Activated CD8-positive, alpha-beta memory T cell treated with anti-CD3 and anti-CD28 coated beads, Interleukin-2, amount 50 U/mL, for 24 hours (primary cell): Measurements from ENCODE around the gene TBC1D8.

ENCODE experiments used
- DNase-seq: peaks from one replicate; pipeline ENCODE4 v3.0.0-alpha.2; 2020; ENCODE audit errors: extremely low read depth

Gene TBC1D8

DNA sequence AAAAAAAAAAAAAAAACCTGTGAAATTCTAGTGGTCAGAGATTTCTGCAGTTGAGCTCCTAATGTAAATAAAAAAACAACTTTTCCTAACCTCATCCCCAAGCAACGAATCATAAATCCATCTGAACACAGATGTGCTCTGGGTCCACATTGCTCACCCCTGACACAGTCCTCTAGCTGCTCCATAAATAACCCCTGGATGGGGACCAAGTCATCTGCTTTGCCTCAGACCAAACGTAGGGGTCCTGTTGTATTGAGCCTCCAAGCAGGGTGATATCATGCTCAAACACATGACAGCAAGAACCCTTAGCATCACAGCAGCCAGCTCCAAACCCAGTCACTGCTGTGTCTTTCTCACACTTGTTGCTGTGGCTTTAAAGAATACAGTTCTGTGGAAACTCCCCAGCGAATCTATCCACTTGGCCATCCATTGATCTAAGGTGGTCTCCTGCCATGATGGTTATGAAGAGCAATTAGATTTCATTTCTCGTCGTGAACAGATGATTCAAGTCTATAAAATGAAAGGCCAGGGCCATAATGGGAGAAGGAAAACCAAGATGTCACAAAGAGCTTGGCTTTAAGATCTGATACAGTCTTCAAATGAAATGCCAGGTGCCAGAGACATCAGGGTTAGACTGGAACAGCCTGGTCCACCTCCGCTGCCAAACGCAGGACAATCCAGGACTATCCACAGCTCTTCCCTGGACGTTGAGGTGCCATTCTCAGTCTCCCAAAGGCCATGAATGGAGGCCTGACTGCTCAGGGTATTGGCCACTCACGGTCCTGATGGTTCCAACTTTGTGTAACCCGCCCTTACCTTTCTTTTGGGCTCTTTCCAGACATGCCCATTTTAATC is 39.0 kb downstream of the TBC1D8 start:
- DNase-seq: no peak

GRCh38 chr2:101111262-101111838 is 39.8 kb downstream of the TBC1D8 start:
- no peak for DNase-seq

- DNase-seq: no peak
These were observed 41.6 kb downstream of the TBC1D8 start for GRCh38 chr2:101109451-101110118.

- DNase-seq: no peak
These were observed 42.8 kb downstream of the TBC1D8 start for GRCh38 chr2:101108357-101108756.

- DNase-seq: no peak
These were observed 43.9 kb downstream of the TBC1D8 start for GRCh38 chr2:101107241-101107640.

DNA sequence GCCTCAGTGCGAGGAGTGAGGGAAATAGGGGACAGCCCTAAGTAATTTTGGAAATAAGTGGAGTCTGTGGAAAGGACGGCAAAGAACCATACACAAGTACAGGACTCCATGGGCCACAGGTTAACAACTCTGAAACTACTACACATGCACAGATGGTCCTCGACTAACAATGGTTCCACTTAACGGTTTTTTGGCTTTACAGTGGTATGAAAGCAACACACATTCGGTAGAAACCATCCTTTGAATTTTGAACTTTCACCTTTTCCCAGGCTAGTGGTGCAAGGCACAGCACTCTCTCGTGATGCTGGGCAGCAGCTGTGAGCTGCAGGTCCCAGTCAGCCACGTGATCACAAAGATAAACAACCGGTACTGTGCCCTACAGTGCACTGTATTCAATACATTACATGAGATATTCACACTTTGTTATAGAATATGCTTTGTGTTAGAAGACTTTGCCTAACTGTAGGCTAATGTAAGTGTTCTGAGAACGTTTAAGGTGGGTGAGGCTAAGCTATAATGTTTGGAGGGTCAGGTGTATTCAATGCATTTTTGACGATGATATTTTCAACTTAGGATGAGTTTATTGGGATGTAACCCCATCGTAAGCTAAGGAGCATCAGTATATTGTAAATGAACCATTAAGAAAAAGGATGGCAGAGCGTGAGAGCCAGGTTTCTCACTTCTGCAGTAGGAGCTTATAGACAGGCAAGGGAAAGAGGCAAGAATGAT is 44.6 kb downstream of the TBC1D8 start:
- no peak for DNase-seq

GRCh38 chr2:101105654-101106053 is 45.5 kb downstream of the TBC1D8 start:
- DNase-seq: no peak

GRCh38 chr2:101097638-101098037 is 53.5 kb downstream of the TBC1D8 start:
- no peak for DNase-seq

DNA sequence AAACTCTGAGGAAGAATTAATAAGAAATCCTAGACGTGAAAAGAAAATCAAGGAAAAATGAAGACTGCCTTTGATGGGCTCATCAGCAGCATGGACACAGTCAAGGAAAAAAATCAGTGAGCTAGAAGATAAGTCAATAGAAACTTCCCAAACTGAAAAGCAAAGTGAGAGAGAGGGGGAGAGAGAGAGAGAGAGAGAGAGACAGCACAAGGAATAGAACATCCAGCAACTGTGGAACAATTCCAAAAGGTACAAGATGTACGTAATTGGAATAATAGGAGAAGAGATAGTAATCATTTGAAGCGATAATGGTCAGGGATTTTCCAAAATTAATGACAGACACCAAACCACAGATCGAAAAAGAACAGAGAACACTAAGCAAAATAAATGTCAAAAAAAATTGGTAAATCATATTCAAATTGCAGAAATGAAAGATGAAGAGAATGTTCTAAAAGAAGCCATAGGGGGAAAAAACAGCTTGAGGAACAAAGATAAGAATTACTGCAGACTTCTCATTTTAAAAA is 54.5 kb downstream of the TBC1D8 start:
- no peak for DNase-seq

- DNase-seq: no peak
These were observed 56.8 kb downstream of the TBC1D8 start for GRCh38 chr2:101094351-101094750.

GRCh38 chr2:101089942-101090799 is 61.0 kb downstream of the TBC1D8 start:
- no peak for DNase-seq

DNA sequence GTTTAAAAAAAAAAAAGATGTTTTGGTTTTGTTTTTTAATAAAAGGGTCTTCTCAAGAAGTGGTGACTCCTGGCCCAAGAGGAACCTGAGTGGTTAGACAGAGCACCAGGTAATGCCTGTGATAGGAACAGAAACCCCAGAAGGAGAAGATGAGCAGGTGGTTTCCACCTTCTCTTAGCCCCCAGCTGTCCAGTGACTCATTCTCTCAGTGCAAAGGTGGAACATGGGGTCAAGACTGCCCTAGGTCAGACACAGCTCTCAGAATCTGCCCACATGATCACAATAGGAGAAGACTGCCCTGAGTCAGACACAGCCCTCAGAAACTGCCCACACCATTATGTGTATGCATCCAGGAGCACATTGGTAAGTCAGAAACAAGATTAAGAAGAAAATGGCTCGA is 61.8 kb downstream of the TBC1D8 start:
- no peak for DNase-seq

DNA sequence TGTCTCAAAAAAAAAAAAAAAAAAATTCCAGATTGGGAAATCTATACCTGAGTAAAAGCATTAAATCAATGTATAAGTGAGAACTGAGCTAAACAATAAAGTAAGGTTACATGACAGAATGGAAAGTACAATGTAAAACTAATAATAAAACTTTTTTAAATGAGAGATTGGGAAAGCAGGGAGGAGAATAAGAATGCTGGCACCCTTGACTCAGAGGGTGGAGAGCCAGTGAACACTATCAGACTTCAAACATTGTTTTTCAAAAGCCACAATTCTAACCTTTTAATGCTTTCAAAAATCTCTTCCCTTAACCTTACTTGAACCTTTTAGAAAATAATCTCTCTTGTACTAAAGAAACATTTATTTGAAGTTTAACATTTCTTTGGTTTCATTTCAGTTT is 63.5 kb downstream of the TBC1D8 start:
- DNase-seq: no peak

DNA sequence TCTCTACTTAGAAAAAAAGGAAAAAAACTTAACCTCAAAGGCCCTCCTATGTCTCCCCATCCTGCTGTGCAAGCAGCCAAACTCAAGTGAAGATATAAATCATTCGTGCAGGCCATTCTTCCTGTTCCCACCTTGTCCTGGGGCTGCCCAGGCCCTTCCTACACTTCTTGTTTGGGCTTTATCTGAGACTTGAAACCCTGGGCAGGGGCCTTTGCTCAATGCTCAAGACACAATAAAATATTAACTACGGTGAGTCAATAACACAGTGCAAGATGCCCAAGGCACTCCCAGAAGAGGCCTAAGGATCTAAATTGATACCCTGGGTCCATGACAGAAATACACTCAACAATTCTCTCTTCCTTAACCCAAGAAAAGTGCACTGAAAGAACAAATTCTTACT is 67.6 kb downstream of the TBC1D8 start:
- no peak for DNase-seq

GRCh38 chr2:101082998-101083397 is 68.2 kb downstream of the TBC1D8 start:
- DNase-seq: no peak

- no peak for DNase-seq
These were observed 69.7 kb downstream of the TBC1D8 start for GRCh38 chr2:101081375-101081907.

DNA sequence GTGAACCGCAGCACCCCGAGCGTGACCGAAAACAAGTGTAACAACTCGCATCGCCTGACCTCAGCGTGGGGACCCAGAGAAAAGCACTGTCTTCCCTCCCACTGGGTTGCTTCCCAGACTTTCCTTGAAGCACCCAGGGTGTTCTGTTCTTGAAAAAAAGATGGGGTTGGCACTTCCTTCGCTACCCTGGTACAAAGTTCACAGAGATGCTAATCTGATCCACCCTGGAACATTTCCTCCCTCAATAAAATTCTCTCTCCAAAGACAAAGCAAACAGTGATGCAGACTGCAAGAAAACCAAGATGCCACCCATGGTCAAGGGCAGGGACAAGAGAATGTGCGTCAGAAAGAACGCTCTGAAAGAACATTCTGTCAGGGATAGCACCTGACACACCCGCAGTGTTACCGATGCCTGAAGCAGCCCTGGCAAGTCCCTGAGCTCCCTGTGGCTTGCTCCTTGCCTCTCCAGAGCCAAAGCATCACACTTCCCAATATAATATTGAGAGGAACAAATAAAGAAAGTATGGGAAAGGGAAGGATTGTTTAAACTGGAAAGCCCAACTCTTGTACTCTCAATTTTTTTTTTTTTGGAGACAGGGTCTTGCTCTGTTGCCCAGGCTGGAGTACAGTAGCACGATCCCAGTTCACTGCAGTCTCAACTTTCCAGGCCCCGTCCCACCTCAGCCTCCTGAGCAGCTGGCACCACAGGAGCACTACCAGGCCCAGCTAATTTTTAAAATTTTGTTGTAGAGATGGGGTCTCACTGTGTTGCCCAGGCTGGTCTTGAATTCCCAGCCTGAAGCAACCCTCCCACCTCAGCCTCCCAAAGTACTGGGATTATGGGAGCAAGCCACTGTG is 70.7 kb downstream of the TBC1D8 start:
- DNase-seq: no peak

DNA sequence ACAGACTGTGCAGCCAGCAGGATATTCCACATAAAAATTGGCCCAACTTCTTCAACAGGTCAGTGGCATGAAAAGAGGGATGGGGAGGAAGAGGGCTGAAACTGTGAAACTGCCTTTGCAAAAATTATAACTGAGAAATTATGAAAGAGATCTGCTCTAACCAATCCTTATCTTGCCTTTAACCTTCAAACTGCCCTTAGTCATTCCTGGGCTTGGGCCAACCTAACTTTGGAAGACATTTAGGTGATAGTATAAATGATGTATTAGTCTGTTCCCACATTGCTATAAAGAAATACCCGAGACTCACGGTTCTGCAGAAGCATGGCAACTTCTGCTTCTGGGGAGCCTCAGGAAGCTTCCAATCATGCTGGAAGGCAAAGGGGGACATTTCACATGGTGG is 74.6 kb downstream of the TBC1D8 start:
- no peak for DNase-seq

GRCh38 chr2:101064868-101065549 is 86.2 kb downstream of the TBC1D8 start:
- no peak for DNase-seq
